ENCODE data around the gene PFDN4.
"Not testable (repeated sequence)": the region's sequence is repeated elsewhere in the genome, so short reads cannot be mapped to it uniquely, and the experiment has no call there.

PFDN4 gene

GRCh38 chr20:54201268-54201846 is 6.5 kb upstream of the PFDN4 start:
- no peak for DNase-seq

GRCh38 chr20:54203281-54203680 is 4.6 kb upstream of the PFDN4 start:
- DNase-seq, result no peak

DNA sequence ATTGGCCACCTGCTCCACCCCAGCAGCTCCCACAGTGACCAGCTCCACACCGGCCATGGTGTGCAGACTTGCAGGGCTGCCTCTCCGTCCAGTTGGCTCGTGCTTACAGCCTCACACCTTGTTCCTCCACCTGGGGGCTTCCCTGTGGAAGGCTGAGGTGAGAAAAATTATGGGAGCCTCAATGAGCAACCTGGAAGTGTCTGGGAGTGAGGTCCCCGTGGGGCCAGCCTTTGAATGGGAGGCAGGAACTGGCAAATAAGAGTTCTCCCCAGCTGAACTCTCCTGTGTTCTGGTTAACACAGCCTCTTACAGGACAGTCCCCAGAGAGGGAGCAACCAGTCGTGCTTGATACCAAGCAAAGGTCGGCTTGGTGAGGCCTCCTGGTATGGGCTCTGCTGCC is 3.8 kb upstream of the PFDN4 start:
- no peak for DNase-seq

- DNase-seq, result no peak
Observed at GRCh38 chr20:54204481-54204880, 3.4 kb upstream of the PFDN4 start.

DNA sequence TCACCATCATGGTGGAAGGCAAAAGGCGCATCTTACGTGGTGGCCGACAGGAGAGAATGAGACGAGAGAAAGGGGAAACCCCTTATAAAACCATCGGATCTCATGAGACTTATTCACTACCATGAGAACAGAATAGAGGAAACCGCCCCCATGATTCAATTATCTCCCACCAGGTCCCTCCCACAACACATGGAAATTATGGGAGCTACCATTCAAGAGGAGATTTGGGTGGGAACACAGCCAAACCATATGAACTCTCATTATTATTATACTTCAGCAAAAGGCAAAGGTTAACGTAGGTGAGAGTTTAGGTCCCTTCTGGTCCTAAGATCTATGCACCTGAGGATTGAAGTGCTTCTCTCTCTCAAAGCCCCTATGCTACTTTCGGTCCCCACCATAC is 2.4 kb upstream of the PFDN4 start:
- DNase-seq, result no peak

- DNase-seq, result no peak
Observed at GRCh38 chr20:54207053-54207742, 689 bp upstream of the PFDN4 start.

GRCh38 chr20:54208548-54209176 is 775 bp downstream of the PFDN4 start:
- DNase-seq, result peak; percentile 46

DNA sequence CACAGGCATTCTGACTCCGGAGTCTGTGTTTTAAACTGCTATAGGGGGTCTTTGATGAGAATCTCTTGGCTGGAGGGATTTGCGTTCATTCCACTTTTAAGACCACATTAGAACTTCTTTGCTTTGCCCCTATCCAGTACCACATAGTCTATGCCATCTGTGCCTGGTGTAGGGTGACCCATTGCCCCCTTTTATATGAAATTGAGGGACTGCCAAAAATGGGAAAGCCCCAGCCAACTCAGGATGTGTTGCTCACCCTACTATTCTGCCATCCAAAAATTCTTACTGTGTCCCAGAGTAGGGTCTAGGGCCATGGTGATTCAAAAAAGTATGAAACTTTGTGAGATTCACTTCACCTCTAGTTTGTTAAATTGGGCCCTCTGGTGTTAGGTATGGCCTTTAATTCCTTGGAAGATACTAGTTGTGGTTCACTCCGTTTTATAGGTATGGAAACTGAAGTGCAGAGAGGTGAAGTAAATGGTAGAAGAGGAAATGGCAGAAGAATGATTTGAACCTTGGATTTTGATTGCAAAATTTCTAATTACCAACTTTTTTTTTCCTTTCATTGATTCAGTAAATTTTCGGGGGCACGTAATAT is 1.4 kb downstream of the PFDN4 start:
- no peak for DNase-seq

- DNase-seq, result peak; percentile 76
Observed at GRCh38 chr20:54212226-54212625, 4.3 kb downstream of the PFDN4 start.

GRCh38 chr20:54212871-54213270 is 5.0 kb downstream of the PFDN4 start:
- no peak for DNase-seq

- DNase-seq, result no peak
Observed at GRCh38 chr20:54214566-54214965, 6.7 kb downstream of the PFDN4 start.

DNA sequence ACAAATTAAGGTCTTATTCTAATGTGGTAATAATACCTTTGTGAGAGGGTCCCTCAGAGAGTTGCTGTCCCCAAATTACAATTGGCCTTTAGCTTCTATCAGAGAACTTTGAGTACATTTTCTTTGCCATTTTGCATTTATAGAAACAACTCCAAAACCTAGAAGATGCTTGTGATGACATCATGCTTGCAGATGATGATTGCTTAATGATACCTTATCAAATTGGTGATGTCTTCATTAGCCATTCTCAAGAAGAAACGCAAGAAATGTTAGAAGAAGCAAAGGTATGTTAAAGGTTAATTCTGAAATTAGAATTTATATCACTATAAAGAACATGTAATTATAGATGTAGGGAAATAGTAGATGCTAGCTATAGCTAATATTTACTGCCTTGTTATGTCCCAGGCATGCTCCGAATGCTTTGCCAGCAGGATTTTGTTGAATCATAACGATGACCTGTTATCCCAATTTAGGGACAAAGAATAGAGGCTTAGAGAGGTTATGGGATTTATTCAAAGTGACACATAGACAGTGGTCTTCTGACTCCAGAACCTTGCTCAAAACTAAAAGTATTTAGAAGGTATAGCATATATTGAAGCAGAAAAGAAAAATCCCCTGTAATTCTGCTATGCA is 7.4 kb downstream of the PFDN4 start:
- DNase-seq, result no peak

DNA sequence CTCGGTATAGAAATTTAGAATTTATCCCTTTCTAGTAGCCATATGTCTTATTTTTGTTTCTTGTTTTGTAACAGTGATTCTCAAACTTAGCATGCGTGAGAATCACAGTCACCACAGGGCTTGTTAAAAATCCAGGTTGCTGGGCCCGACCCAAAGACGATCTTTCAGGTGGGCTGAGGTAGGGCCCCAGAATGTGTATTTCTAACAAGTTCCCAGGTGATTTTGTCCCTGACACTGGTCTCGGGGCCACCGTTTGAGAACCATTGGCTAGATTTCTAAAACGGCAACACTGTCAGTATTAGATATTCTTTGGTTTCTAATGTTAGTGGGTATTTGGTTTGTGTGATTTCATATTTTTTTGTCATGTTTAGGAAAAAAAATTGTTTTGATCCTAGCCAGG is 9.9 kb downstream of the PFDN4 start:
- no peak for DNase-seq

DNA sequence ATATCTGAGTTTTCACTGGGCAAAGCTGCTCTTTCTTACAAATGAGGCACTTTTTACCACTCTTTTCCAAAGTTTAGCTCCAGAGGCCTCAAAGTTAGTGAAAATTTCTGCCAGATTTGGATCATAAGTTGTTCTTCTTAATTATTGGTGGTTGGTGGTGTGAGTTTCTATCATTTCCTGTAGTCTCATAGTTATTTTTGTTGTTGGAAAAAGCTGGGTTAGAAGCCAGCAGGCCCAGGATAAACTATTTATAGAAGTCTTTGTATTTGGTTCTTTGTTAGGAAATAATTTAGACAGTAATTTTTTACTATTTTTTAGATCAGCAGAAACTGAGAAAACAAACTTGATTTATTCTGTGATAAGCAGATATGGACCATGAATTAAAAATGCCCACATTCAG is 10.6 kb downstream of the PFDN4 start:
- no peak for DNase-seq

DNA sequence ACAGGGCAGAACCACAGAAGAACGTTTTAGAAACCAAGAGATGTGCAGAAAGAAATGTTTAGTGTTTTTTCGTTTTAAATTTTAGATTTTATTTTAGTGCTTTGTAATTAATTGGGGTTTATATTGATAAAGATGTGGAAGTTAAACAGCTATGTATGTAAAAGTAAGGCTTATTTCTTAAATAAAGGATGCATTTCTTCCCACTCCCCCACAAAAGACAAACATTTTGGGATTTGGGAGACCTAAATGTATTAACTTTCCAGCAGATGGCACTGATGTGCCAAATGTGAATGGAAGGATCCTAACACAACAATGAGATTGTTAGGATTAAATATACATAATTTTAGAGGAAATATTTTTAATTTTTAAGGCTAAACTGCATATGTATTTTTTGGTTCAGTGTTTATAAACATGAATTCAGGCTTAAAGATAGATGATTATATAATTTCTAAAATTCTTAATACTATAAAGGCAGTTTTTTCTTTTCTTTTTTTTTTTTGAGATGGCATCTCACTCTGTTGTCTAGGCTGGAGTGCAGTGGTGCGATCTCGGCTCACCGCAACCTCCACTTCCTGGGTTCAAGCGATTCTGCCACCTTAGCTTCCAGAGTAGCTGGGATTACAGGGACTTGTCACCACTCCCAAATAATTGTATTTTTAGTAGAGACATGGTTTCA is 12.0 kb downstream of the PFDN4 start:
- DNase-seq, result peak; percentile 32

DNA sequence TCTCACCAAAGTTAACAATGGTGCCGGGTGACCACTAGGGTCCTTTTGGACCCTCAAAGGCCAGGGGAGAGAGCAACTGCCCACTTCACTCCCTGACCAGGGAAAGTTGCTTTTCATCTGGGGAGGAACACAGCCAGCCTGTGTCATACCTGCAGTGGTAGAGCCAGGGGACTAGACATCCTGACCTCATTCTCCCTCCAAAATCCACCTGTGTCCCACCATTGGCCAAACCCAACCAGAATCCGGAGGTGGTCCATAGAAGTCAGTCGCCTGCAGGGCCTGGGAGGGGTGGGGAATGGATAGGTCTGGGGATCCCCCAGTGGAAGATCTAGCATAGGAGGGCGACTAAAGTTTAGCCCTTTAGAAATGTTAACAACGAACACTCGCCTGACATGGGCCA is 12.8 kb downstream of the PFDN4 start:
- DNase-seq, result no peak

- DNase-seq, result no peak
Observed at GRCh38 chr20:54221353-54221752, 13.5 kb downstream of the PFDN4 start.

DNA sequence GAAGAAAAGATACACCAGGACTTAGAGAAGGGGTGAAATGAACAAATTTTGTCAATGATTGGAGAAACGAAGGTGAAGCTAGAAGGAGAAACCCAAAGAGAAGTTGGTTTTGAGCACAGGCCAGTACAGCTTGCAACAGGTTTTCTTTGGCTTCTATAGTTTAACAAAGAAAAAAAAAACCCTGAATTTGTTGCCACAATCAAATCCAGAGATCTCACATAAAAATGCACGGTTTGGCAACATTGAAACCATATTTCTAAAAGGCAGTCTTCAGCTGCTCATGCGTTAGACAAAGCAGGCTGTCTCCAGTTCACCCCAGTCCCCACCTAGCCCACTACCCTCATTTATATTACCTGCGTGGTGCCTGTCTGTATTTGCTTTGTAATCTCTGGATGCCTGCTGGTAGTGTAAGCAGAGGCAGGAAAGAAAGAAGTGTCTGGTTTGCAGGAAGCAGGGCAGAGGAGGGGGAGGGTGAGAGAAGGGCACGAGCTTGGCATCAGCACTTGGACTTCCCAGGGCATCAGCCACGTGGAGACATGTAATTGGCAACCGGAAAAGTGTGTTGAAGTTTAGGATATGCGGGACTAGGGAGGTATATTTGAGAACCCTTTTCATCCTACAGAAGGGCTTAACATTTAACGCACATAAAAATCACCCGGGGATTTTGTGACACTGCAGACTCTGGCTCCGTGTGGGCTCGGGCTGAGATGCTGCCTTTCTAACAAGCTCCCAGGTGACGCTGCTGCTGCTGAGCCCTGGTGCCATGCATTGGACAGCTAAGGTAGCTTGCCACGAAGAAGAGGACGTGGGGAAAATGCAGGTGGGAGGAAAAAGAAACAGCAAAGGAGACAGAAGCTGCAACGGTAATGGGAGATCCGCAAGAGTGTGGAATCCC is 14.4 kb downstream of the PFDN4 start:
- DNase-seq, result no peak

- DNase-seq, result no peak
Observed at GRCh38 chr20:54223285-54223684, 15.4 kb downstream of the PFDN4 start.

GRCh38 chr20:54223751-54224150 is 15.9 kb downstream of the PFDN4 start:
- no peak for DNase-seq

DNA sequence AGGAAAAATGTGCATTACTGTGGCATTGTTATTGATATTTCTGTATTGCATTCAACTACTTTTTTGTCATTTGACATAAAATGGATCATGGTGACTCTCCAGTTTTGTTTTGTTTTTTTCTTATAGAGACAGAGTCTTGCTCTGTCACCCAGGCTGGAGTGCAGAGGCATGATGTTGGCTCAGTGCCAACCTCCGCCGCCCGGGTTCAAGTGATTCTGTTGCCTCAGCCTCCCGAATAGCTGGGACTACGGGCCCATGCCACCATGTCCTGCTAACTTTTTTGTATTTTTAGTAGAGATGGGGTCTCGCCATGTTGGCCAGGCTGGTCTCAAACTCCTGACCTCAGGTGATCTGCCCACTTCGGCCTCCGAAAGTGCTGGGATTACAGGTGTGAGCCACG is 16.8 kb downstream of the PFDN4 start:
- DNase-seq, result not testable (repeated sequence)

DNA sequence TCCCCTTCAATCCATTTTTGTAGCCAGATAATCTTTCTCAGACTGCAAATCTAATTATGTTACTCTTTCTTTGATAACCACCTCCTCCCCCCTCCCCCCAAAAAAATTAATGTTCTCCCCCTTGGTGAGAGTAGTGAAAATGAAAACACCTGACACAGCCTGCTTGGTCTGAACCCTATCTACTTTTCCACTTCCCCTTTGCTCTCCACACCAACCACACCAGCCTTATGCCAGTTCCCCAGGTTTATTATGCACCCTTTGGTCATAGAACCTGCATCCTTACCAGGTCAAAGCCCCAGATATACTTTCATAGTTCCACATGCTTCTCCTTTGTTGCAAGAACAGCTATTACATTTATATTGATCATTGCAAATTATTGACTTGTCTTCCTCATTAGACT is 19.4 kb downstream of the PFDN4 start:
- no peak for DNase-seq
